OCI-LY3 (cell line): Measurements from ENCODE around the gene RGS18.
"Not testable (repeated sequence)": the region's sequence is repeated elsewhere in the genome, so short reads cannot be mapped to it uniquely, and the experiment has no call there.

Experiments
- H2AFZ ChIP-seq: fragments of 200-600, 300-600 bp; shearing (Covaris generic); 2 replicates; pipeline ENCODE4 v1.6.0; 2014; ENCODE audit warnings: antibody characterized with exemption, low read depth, low read length
- H3K27ac ChIP-seq: fragments of 200-600, 300-600 bp; sonication (generic); 2 replicates; pipeline ENCODE4 v1.5.1; 2014; ENCODE audit warnings: mild to moderate bottlenecking, low read length, moderate library complexity, mixed read lengths
- H3K27me3 ChIP-seq: fragments of 200-600, 300-600 bp; sonication (generic); 2 replicates; pipeline ENCODE4 v1.6.1; 2014; ENCODE audit warnings: low read depth, low read length, mixed read lengths
- H3K36me3 ChIP-seq: fragments of 200-600, 300-600 bp; sonication (generic); replicated peaks from 2 replicates; pipeline ENCODE3; 2014; ENCODE audit warnings: low read depth, low read length, mixed read lengths
- H3K4me1 ChIP-seq: fragments of 300-600, 200-600 bp; sonication (generic); 2 replicates; pipeline ENCODE4 v1.6.1; 2014; ENCODE audit warnings: low read length, mixed read lengths
- H3K4me2 ChIP-seq: fragments of 200-600, 300-600 bp; sonication (generic); 2 replicates; pipeline ENCODE4 v1.6.1; 2014; ENCODE audit warnings: low read length, mixed read lengths
- H3K4me3 ChIP-seq: fragments of 300-600, 200-600 bp; sonication (generic); 2 replicates; pipeline ENCODE4 v1.5.1; 2014; ENCODE audit warnings: antibody characterized with exemption, mild to moderate bottlenecking, low read length, moderate library complexity
- H3K79me2 ChIP-seq: fragments of 300-600, 200-600 bp; shearing (Covaris generic); 2 replicates; pipeline ENCODE4 v1.6.1; 2014; ENCODE audit warnings: mild to moderate bottlenecking, low read length, mixed read lengths
- H3K9ac ChIP-seq: fragments of 300-600, 200-600 bp; shearing (Covaris generic); 2 replicates; pipeline ENCODE4 v1.6.0; 2014; ENCODE audit warnings: mild to moderate bottlenecking, low read length, moderate library complexity
- H3K9me3 ChIP-seq: fragments of 200-600, 300-600 bp; shearing (Covaris generic); 2 replicates; pipeline ENCODE4 v1.6.1; 2014; ENCODE audit warnings: low read length, mixed read lengths; ENCODE audit not compliant: insufficient read depth
- H4K20me1 ChIP-seq: fragments of 200-600, 300-600 bp; sonication (generic); 2 replicates; pipeline ENCODE4 v1.6.1; 2016; ENCODE audit warnings: low read length, mixed read lengths; ENCODE audit not compliant: insufficient read depth
- CTCF ChIP-seq: fragments of 200-600, 300-600 bp; sonication (generic); IDR thresholded peaks from 2 replicates; pipeline ENCODE4 v1.5.1; 2014; ENCODE audit warnings: antibody characterized with exemption, low read length, low read depth
- EZH2phosphoT487 ChIP-seq: fragments of 200-600 bp; shearing (Covaris generic); IDR thresholded peaks from 2 replicates; pipeline ENCODE4 v1.6.1; 2018; ENCODE audit warnings: antibody characterized with exemption, mixed run types, low read depth

Gene RGS18

GRCh38 chr1:192161976-192162375 lies 3.7 kb downstream of the RGS18 start:
- H3K4me1 ChIP-seq: peaks cover 37% of the 10 kb centered on the region
- H3K36me3 ChIP-seq: no peaks in the 10 kb centered on the region
- no peaks in the 10 kb centered on the region for H3K9me3 ChIP-seq
- H3K9ac ChIP-seq: no peak overlapping the region
- no peaks in the 10 kb centered on the region for H4K20me1 ChIP-seq
- TF ChIP-seq CTCF: no peak
- no peak overlapping the region for H3K4me2 ChIP-seq
- H3K27me3 ChIP-seq: 0 out of 2 replicates have a peak, but pooled peaks cover 3% of the 10 kb centered on the region
- no peaks in the 10 kb centered on the region for H3K79me2 ChIP-seq
- H2AFZ ChIP-seq: no peak overlapping the region
- no peak overlapping the region for H3K27ac ChIP-seq
- H3K4me3 ChIP-seq: no peak overlapping the region

- Histone ChIP-seq H3K79me2 (no peaks in the 10 kb centered on the region), H3K36me3 (no peaks in the 10 kb centered on the region), H3K9ac (no peak overlapping the region), H3K4me3 (no peak overlapping the region), H3K27ac (no peak overlapping the region), H3K27me3 (no peaks in the 10 kb centered on the region), H3K9me3 (no peaks in the 10 kb centered on the region), H3K4me2 (no peak overlapping the region), H3K4me1 (peaks cover 41% of the 10 kb centered on the region), H4K20me1 (no peaks in the 10 kb centered on the region), H2AFZ (no peak overlapping the region)
- no peak for TF ChIP-seq EZH2phosphoT487
- no peak for TF ChIP-seq CTCF
These were observed 4.1 kb downstream of the RGS18 start for GRCh38 chr1:192162376-192162775.

GRCh38 chr1:192165002-192165401 lies 6.7 kb downstream of the RGS18 start:
- not testable (repeated sequence) for H3K9ac ChIP-seq, H4K20me1 ChIP-seq, H3K4me3 ChIP-seq, H3K9me3 ChIP-seq, H2AFZ ChIP-seq, H3K27me3 ChIP-seq, H3K79me2 ChIP-seq, H3K36me3 ChIP-seq, H3K4me2 ChIP-seq, H3K27ac ChIP-seq
- peaks cover 35% of the 10 kb centered on the region for H3K4me1 ChIP-seq

GRCh38 chr1:192167011-192167410 lies 8.7 kb downstream of the RGS18 start:
- H3K4me3 ChIP-seq: 0 out of 2 replicates have a peak overlapping the region, but pooled peaks have one; percentile 32
- H3K27ac ChIP-seq: peak overlapping the region; percentile 66
- no peak for TF ChIP-seq CTCF
- TF ChIP-seq EZH2phosphoT487: no peak
- no peaks in the 10 kb centered on the region for H3K36me3 ChIP-seq
- H3K4me2 ChIP-seq: peak overlapping the region; percentile 66
- H3K4me1 ChIP-seq: peaks cover 30% of the 10 kb centered on the region
- H3K9me3 ChIP-seq: no peaks in the 10 kb centered on the region
- no peaks in the 10 kb centered on the region for H4K20me1 ChIP-seq
- no peak overlapping the region for H3K9ac ChIP-seq
- H3K79me2 ChIP-seq: no peaks in the 10 kb centered on the region
- no peaks in the 10 kb centered on the region for H3K27me3 ChIP-seq
- H2AFZ ChIP-seq: no peak overlapping the region
